ENCODE measurements around the gene HCN3. TPM values are rescaled to one million over a fixed set of nuclear protein-coding genes. Genes with fewer than 3 reads are reported as not detected.
A peak's percentile ranks its signal among the peaks of the same experiment; 100 is the strongest.

Gene HCN3
- total and polyA plus RNA-seq, 2 donors, result 3.0 to 3.2 TPM

GRCh38 chr1:155247667-155248553 is 29.4 kb upstream of the HCN3 start:
- Histone ChIP-seq H3K4me3 (ENCODE audit: low read depth, low read length) (no peak overlapping the region), H3K4me1 (ENCODE audit: insufficient read depth) (no peaks in the 10 kb centered on the region), H3K27ac (ENCODE audit: low read depth) (no peak overlapping the region), H3K36me3 (ENCODE audit: insufficient read depth) (peaks cover 2% of the 10 kb centered on the region)
- WGBS, result 88% methylated on average over 26 of the region's 26 CpGs
- DNase-seq (ENCODE audit: extremely low spot score), result no peak

- no peaks in the 10 kb centered on the region for H3K4me1 ChIP-seq (ENCODE audit: insufficient read depth)
- WGBS, result 25% methylated on average over 28 of the region's 28 CpGs
- no peak overlapping the region for H3K4me3 ChIP-seq (ENCODE audit: low read depth, low read length)
- no peak for DNase-seq (ENCODE audit: extremely low spot score)
- no peak overlapping the region for H3K27ac ChIP-seq (ENCODE audit: low read depth)
- H3K36me3 ChIP-seq (ENCODE audit: insufficient read depth), result peaks cover 2% of the 10 kb centered on the region
Observed at GRCh38 chr1:155250246-155250632, 27.0 kb upstream of the HCN3 start.

GRCh38 chr1:155250633-155251449 is 26.4 kb upstream of the HCN3 start:
- no peak overlapping the region for H3K27ac ChIP-seq (ENCODE audit: low read depth)
- H3K4me3 ChIP-seq (ENCODE audit: low read depth, low read length), result no peak overlapping the region
- H3K4me1 ChIP-seq (ENCODE audit: insufficient read depth), result no peaks in the 10 kb centered on the region
- peaks cover 2% of the 10 kb centered on the region for H3K36me3 ChIP-seq (ENCODE audit: insufficient read depth)
- DNase-seq (ENCODE audit: extremely low spot score), result peak; percentile 79
- 16% methylated on average over 23 of the region's 23 CpGs for WGBS

- Histone ChIP-seq H3K4me1 (ENCODE audit: insufficient read depth) (no peaks in the 10 kb centered on the region), H3K4me3 (ENCODE audit: low read depth, low read length) (no peak overlapping the region), H3K27ac (ENCODE audit: low read depth) (no peak overlapping the region), H3K36me3 (ENCODE audit: insufficient read depth) (peaks cover 2% of the 10 kb centered on the region)
- DNase-seq (ENCODE audit: extremely low spot score), result no peak
- 84% methylated on average over 7 of the region's 7 CpGs for WGBS
Observed at GRCh38 chr1:155251566-155251965, 25.7 kb upstream of the HCN3 start.

GRCh38 chr1:155253208-155253607 is 24.1 kb upstream of the HCN3 start:
- peaks cover 2% of the 10 kb centered on the region for H3K36me3 ChIP-seq (ENCODE audit: insufficient read depth)
- DNase-seq (ENCODE audit: extremely low spot score), result no peak
- 82% methylated on average over 5 of the region's 5 CpGs for WGBS
- H3K27ac ChIP-seq (ENCODE audit: low read depth), result no peak overlapping the region
- no peaks in the 10 kb centered on the region for H3K4me1 ChIP-seq (ENCODE audit: insufficient read depth)
- no peak overlapping the region for H3K4me3 ChIP-seq (ENCODE audit: low read depth, low read length)

- Histone ChIP-seq H3K4me3 (ENCODE audit: low read depth, low read length) (no peak overlapping the region), H3K27ac (ENCODE audit: low read depth) (no peak overlapping the region), H3K36me3 (ENCODE audit: insufficient read depth) (peaks cover 2% of the 10 kb centered on the region), H3K4me1 (ENCODE audit: insufficient read depth) (no peaks in the 10 kb centered on the region)
- 60% methylated on average over 5 of the region's 5 CpGs for WGBS
- DNase-seq (ENCODE audit: extremely low spot score), result no peak
Observed at GRCh38 chr1:155253797-155254196, 23.5 kb upstream of the HCN3 start.

- Histone ChIP-seq H3K4me3 (ENCODE audit: low read depth, low read length) (peak overlapping the region; percentile 75), H3K36me3 (ENCODE audit: insufficient read depth) (peaks cover 2% of the 10 kb centered on the region), H3K4me1 (ENCODE audit: insufficient read depth) (no peaks in the 10 kb centered on the region), H3K27ac (ENCODE audit: low read depth) (no peak overlapping the region)
- DNase-seq (ENCODE audit: extremely low spot score), result no peak
- 33% methylated on average over 12 of the region's 12 CpGs for WGBS
Observed at GRCh38 chr1:155254228-155254713, 23.0 kb upstream of the HCN3 start.

- peak overlapping the region; percentile 75 for H3K4me3 ChIP-seq (ENCODE audit: low read depth, low read length)
- no peaks in the 10 kb centered on the region for H3K4me1 ChIP-seq (ENCODE audit: insufficient read depth)
- DNase-seq (ENCODE audit: extremely low spot score), result no peak
- H3K36me3 ChIP-seq (ENCODE audit: insufficient read depth), result peaks cover 2% of the 10 kb centered on the region
- WGBS, result 2% methylated on average over 35 of the region's 35 CpGs
- H3K27ac ChIP-seq (ENCODE audit: low read depth), result peak overlapping the region; percentile 82
Observed at GRCh38 chr1:155254714-155255242, 22.5 kb upstream of the HCN3 start.

- H3K4me1 ChIP-seq (ENCODE audit: insufficient read depth), result no peaks in the 10 kb centered on the region
- peak; percentile 72 for DNase-seq (ENCODE audit: extremely low spot score)
- WGBS, result under 1% methylated on average over 54 of the region's 54 CpGs
- H3K4me3 ChIP-seq (ENCODE audit: low read depth, low read length), result peak within 1 kb of the TSS; percentile 75
- peak within 1 kb of the TSS; percentile 87 for H3K27ac ChIP-seq (ENCODE audit: low read depth)
- peaks cover 2% of the 10 kb centered on the region for H3K36me3 ChIP-seq (ENCODE audit: insufficient read depth)
Observed at GRCh38 chr1:155255243-155256007, 21.8 kb upstream of the HCN3 start, which contains the start of gene ENTREP3. TSS of gene ENTREP3 (minus strand) at chr1:155255483. CDS start at chr1:155254877, 606 bp downstream.

GRCh38 chr1:155256058-155256852 is 21.0 kb upstream of the HCN3 start:
- DNase-seq (ENCODE audit: extremely low spot score), result no peak
- WGBS, result 73% methylated on average over 20 of the region's 20 CpGs
- Histone ChIP-seq H3K4me3 (ENCODE audit: low read depth, low read length) (no peak overlapping the region), H3K4me1 (ENCODE audit: insufficient read depth) (no peaks in the 10 kb centered on the region), H3K36me3 (ENCODE audit: insufficient read depth) (peaks cover 2% of the 10 kb centered on the region), H3K27ac (ENCODE audit: low read depth) (peak overlapping the region; percentile 87)

GRCh38 chr1:155260276-155260675 is 17.0 kb upstream of the HCN3 start:
- no peak for DNase-seq (ENCODE audit: extremely low spot score)
- Histone ChIP-seq H3K4me1 (ENCODE audit: insufficient read depth) (no peaks in the 10 kb centered on the region), H3K27ac (ENCODE audit: low read depth) (no peak overlapping the region), H3K36me3 (ENCODE audit: insufficient read depth) (peaks cover 4% of the 10 kb centered on the region), H3K4me3 (ENCODE audit: low read depth, low read length) (no peak overlapping the region)
- 90% methylated on average over 5 of the region's 5 CpGs for WGBS

- DNase-seq (ENCODE audit: extremely low spot score), result no peak
- Histone ChIP-seq H3K27ac (ENCODE audit: low read depth) (peak overlapping the region; percentile 60), H3K4me3 (ENCODE audit: low read depth, low read length) (peak overlapping the region; percentile 61), H3K4me1 (ENCODE audit: insufficient read depth) (no peaks in the 10 kb centered on the region), H3K36me3 (ENCODE audit: insufficient read depth) (peaks cover 4% of the 10 kb centered on the region)
- 0% methylated on average over 9 of the region's 9 CpGs for WGBS
Observed at GRCh38 chr1:155261493-155261851, 15.8 kb upstream of the HCN3 start.
